ENCODE results near the gene BMX.

BMX gene

GRCh38 chrX:15563056-15563455, 62.4 kb downstream of the BMX start:
- in situ Hi-C loops (cut with HindIII; ENCODE audit: low pct_ligation_motif_present, low pct_unique_long_range_greater_than_20kb, low sequenced_read_pairs): no loop called here
- no peak for DNase-seq

- in situ Hi-C loops (cut with HindIII; ENCODE audit: low pct_ligation_motif_present, low pct_unique_long_range_greater_than_20kb, low sequenced_read_pairs): no loop called here
- DNase-seq: peak; percentile 39
These were observed 64.5 kb downstream of the BMX start for GRCh38 chrX:15564981-15565579.

GRCh38 chrX:15566244-15566643, 65.6 kb downstream of the BMX start:
- no peak for DNase-seq
- in situ Hi-C loops (cut with HindIII; ENCODE audit: low pct_ligation_motif_present, low pct_unique_long_range_greater_than_20kb, low sequenced_read_pairs): no loop called here

- in situ Hi-C loops (cut with HindIII; ENCODE audit: low pct_ligation_motif_present, low pct_unique_long_range_greater_than_20kb, low sequenced_read_pairs): no loop called here
- no peak for DNase-seq
These were observed 66.7 kb downstream of the BMX start for GRCh38 chrX:15567267-15567666.

- in situ Hi-C loops (cut with HindIII; ENCODE audit: low pct_ligation_motif_present, low pct_unique_long_range_greater_than_20kb, low sequenced_read_pairs): no loop called here
These were observed 67.4 kb downstream of the BMX start for GRCh38 chrX:15567886-15568616.

DNA sequence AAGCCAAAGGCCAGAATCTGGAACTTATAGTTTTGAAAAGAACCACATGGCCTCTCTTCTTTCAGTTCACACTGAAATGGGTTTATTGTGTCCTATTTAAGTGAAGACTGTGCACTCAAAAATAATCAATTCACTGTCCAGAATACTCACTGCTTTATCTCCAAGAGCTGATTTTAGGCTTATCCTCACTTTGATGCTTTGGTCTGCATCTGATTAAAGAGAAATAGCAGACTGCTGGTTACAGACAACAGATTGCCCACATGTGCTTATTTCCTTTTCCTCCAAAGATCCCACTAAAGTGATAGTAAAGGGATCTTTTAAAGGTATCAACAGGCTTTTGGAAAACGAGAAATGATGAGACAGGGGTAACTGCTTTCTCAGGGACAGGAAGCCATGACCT, 69.5 kb downstream of the BMX start:
- in situ Hi-C loops (cut with HindIII; ENCODE audit: low pct_ligation_motif_present, low pct_unique_long_range_greater_than_20kb, low sequenced_read_pairs): no loop called here
- no peak for DNase-seq

More at GRCh38 chrX:15567886-15568616, 67.4 kb downstream of the BMX start:
- peak; percentile 1 for DNase-seq

DNA sequence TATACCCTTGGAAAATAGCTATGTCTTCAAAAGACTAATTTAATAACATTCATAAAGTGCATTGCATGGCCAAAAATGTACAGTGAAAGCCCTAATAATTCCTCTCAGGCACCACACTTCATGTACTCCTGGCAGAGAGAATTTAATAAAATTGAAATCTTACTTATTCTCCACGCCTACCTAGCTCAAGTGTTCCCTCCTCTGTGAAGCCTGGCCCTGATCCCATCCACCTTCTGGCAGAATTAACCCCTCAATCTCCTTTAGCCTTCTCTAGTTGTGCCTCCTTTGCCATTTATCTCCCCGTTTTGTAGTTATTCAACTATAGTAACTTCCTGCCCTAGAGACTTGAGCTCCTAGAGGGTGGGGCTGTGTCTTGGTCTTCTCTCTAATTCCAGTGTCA, 73.4 kb downstream of the BMX start:
- in situ Hi-C loops (cut with HindIII; ENCODE audit: low pct_ligation_motif_present, low pct_unique_long_range_greater_than_20kb, low sequenced_read_pairs): no loop called here

GRCh38 chrX:15576019-15576418, 75.4 kb downstream of the BMX start:
- in situ Hi-C loops (cut with HindIII; ENCODE audit: low pct_ligation_motif_present, low pct_unique_long_range_greater_than_20kb, low sequenced_read_pairs): no loop called here
- DNase-seq: no peak

More for the DNA sequence above, 73.4 kb downstream of the BMX start:
- DNase-seq: no peak

DNA sequence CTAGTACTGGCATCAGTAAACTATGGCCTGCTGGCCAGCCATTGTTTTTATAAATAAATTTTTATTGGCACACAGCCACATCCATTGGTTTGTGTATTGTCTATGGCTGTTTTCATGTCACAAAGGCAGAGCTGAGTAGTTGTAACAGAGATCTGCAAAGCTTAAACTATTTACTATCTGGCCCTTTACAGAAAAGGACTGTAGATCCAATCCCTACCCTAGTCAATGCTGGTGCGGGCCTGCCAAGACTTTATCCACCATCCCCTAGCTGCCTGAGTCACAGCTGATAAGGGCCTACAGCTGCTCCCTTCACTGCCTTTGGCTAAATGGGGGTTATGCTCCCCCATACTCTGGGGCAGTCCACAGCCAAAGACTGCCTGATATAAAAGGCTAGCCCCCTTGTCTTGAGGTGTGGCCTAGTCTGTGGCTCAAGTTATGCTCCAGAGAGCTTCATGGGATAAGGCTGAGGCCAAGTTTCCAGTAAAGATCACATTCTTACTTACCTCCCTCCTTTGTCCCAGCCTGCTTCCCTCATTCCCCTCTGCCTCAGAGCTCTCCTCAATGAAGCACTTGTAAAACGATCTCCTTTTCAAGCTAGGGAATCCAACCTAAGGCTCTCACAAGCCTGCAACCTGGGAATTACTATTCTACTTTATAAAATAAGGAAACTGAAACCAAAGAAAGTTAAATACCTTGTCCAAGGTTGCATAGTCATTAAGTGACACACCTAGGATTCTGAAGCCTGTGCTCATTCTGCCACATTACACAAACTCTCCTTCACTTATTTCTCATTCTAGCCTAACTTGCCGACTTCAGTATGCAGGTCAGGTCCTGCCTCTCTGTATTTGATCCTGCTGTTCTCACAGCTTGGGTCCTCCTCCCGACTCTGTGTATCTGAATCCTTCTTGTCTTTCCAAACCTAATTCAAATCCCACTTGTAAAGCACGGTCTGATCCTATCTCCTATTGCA, 79.5 kb downstream of the BMX start:
- in situ Hi-C loops (cut with HindIII; ENCODE audit: low pct_ligation_motif_present, low pct_unique_long_range_greater_than_20kb, low sequenced_read_pairs): no loop called here
- no peak for DNase-seq

DNA sequence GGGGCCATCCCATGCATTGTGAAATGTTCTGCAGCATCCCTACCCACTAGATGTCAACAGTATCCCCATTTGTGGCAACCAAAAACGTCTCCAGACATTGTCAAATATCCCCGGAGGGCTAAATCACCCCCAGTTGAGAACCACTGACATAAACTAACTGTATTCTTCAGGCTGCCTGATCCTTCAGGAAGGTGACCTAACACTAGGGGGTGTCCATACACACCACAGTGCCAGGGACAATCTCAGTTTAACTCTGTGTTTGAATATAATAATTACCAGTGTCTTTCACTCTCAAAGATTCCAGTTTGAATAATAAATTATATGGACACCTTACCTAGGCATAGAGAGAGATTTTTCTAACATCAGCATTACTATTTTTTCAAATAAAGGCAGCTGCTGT, 93.8 kb downstream of the BMX start:
- peak; percentile 4 for DNase-seq
- in situ Hi-C loops (cut with HindIII; ENCODE audit: low pct_ligation_motif_present, low pct_unique_long_range_greater_than_20kb, low sequenced_read_pairs): no loop called here

- in situ Hi-C loops (cut with HindIII; ENCODE audit: low pct_ligation_motif_present, low pct_unique_long_range_greater_than_20kb, low sequenced_read_pairs): no loop called here
- DNase-seq: no peak
These were observed 97.4 kb downstream of the BMX start for GRCh38 chrX:15598026-15598425.

GRCh38 chrX:15599461-15599860, 98.9 kb downstream of the BMX start:
- in situ Hi-C loops (cut with HindIII; ENCODE audit: low pct_ligation_motif_present, low pct_unique_long_range_greater_than_20kb, low sequenced_read_pairs): no loop called here
- peak; percentile 35 for DNase-seq

- DNase-seq: no peak
- in situ Hi-C loops (cut with HindIII; ENCODE audit: low pct_ligation_motif_present, low pct_unique_long_range_greater_than_20kb, low sequenced_read_pairs): no loop called here
These were observed 99.4 kb downstream of the BMX start for GRCh38 chrX:15600049-15600448.

GRCh38 chrX:15600745-15601144, 100.1 kb downstream of the BMX start, which contains the start of gene ACE2:
Gene ACE2, minus strand, starts transcription at chrX:15600960. Its CDS starts 49 bp downstream, at chrX:15600911.
- DNase-seq: no peak
- in situ Hi-C loops (cut with HindIII; ENCODE audit: low pct_ligation_motif_present, low pct_unique_long_range_greater_than_20kb, low sequenced_read_pairs): no loop called here

- DNase-seq: no peak
- in situ Hi-C loops (cut with HindIII; ENCODE audit: low pct_ligation_motif_present, low pct_unique_long_range_greater_than_20kb, low sequenced_read_pairs): no loop called here
These were observed 101.3 kb downstream of the BMX start for GRCh38 chrX:15601932-15602331.

GRCh38 chrX:15602761-15603160, 102.2 kb downstream of the BMX start:
- in situ Hi-C loops (cut with HindIII; ENCODE audit: low pct_ligation_motif_present, low pct_unique_long_range_greater_than_20kb, low sequenced_read_pairs): no loop called here
- DNase-seq: no peak

- DNase-seq: no peak
- in situ Hi-C loops (cut with HindIII; ENCODE audit: low pct_ligation_motif_present, low pct_unique_long_range_greater_than_20kb, low sequenced_read_pairs): no loop called here
These were observed 104.6 kb downstream of the BMX start for GRCh38 chrX:15605226-15605625.
